ENCODE results near the gene GJB3. TPM values are rescaled to one million over a fixed set of nuclear protein-coding genes. Genes with fewer than 3 reads are reported as not detected.

The GJB3 gene
- total and polyA plus RNA-seq, 2 donors (not counting 1 experiment from before 2014, with no cell fraction given) = not detected

DNA sequence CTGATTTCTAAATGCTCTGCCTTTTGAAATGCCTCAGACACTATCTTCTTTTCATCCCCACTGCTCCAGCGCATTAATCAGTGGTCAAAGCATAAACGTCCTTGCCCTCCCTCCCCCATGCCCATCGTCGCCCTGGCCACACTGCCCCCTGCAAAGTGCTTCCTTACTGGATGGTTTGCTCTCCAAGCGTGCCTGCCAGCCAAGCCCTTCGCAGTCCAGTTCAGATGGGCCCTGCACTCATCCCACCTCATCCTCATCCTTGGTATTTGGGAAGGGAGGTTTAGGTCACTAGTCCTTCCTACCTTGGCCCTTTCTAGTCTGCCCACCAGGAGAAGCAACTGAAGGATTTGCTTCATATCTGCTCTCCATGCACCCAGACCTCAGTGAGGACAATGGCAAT lies 14.9 kb downstream of the GJB3 start:
- TF ChIP-seq EZH2 (IDR thresholded peaks at IDR 0.05; ENCODE audit: borderline replicate concordance, insufficient read depth, low read depth, low read length, poor library complexity, severe bottlenecking) = no peak
- TF ChIP-seq, protein P1, sequence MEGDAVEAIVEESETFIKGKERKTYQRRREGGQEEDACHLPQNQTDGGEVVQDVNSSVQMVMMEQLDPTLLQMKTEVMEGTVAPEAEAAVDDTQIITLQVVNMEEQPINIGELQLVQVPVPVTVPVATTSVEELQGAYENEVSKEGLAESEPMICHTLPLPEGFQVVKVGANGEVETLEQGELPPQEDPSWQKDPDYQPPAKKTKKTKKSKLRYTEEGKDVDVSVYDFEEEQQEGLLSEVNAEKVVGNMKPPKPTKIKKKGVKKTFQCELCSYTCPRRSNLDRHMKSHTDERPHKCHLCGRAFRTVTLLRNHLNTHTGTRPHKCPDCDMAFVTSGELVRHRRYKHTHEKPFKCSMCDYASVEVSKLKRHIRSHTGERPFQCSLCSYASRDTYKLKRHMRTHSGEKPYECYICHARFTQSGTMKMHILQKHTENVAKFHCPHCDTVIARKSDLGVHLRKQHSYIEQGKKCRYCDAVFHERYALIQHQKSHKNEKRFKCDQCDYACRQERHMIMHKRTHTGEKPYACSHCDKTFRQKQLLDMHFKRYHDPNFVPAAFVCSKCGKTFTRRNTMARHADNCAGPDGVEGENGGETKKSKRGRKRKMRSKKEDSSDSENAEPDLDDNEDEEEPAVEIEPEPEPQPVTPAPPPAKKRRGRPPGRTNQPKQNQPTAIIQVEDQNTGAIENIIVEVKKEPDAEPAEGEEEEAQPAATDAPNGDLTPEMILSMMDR (IDR thresholded peaks at IDR 0.05) = no peak
- Histone ChIP-seq H2AFZ (ENCODE audit: insufficient read depth, low read depth, low read length, poor library complexity, severe bottlenecking) (no peak overlapping the region), H3K4me1 (ENCODE audit: control insufficient read depth in 2 of 2, insufficient read depth in 2 of 2, low read length in 2 of 2) (peaks cover 8 to 15% of the 10 kb centered on the region in 2 donors), H3K27ac (ENCODE audit: low read length in 2 of 2) (no peak overlapping the region), H3K4me2 (replicated peaks; ENCODE audit: low read depth, low read length, poor library complexity, severe bottlenecking) (no peak overlapping the region), H3K9ac (ENCODE audit: low read length) (no peak overlapping the region), H4K20me1 (ENCODE audit: control insufficient read depth, insufficient read depth, low read length, poor library complexity, severe bottlenecking) (no peaks in the 10 kb centered on the region), H3K9me3 (ENCODE audit: control extremely low read depth in 1 of 3, control insufficient read depth in 2 of 3, insufficient read depth in 1 of 3, low read length in 2 of 3) (peaks cover 0 to 3% (median 0%) of the 10 kb centered on the region in 3 donors), H3K79me2 (ENCODE audit: control insufficient read depth, insufficient read depth, low read length) (no peaks in the 10 kb centered on the region), H3K36me3 (replicated peaks in 1 of 2; ENCODE audit: control extremely low read depth in 1 of 2, control insufficient read depth in 1 of 2, extremely low read depth in 1 of 2, insufficient read depth in 2 of 2, low read length in 1 of 2) (no peaks in the 10 kb centered on the region), H3K27me3 (replicated peaks in 1 of 4; ENCODE audit: control extremely low read depth in 1 of 4, control insufficient read depth in 3 of 4, insufficient read depth in 4 of 4, low read length in 3 of 4) (peaks cover 0 to 24% (median 11%) of the 10 kb centered on the region in 4 experiments), H3K4me3 (ENCODE audit: control extremely low read depth in 1 of 5, extremely low read depth in 1 of 5, insufficient read depth in 1 of 5, low read depth in 2 of 5, low read length in 4 of 5) (no peak overlapping the region)
- H3K4me1 Mint-ChIP-seq = peaks cover 20% of the 10 kb centered on the region
- CTCF ChIA-PET = no interaction called here
- 95% methylated on average over 4 of the region's 6 CpGs for WGBS (ENCODE audit: insufficient coverage)
- no peak for DNase-seq
- intact Hi-C loops (cut with micrococcal nuclease) = no loop called here
- no peak overlapping the region for H3K27ac Mint-ChIP-seq
- no peak overlapping the region for H3K4me3 Mint-ChIP-seq
- H3K9me3 Mint-ChIP-seq (ENCODE audit: insufficient read depth) = no peaks in the 10 kb centered on the region
- peaks cover 33% of the 10 kb centered on the region for H3K27me3 Mint-ChIP-seq
- POLR2A ChIA-PET = no interaction called here
- ATAC-seq (ENCODE audit: low read depth) = no peak

DNA sequence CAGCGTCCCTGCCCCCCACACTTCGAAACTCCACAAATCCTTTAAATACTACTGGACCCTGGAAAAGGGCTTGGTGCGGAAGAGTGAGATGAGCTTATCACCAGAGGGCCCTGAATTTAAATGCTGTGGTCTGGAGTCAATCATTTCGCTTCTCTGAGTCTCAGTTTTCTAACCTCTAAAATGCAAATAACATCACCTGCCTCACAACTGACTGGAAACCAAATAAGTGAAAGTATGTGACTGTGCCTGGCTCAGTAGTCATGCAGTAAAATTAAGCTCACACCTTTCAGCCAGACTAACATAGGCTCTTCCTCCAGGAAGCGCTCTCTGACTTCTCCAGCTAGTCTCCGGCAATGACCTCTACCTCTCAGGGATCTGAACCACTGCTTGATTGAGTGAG lies 16.0 kb downstream of the GJB3 start:
- peaks cover 13% of the 10 kb centered on the region for H3K4me1 Mint-ChIP-seq
- POLR2A ChIA-PET = no interaction called here
- no peak overlapping the region for H3K4me3 Mint-ChIP-seq

More for the DNA sequence above, 16.0 kb downstream of the GJB3 start:
- H3K9me3 Mint-ChIP-seq (ENCODE audit: insufficient read depth) = no peaks in the 10 kb centered on the region
- no peak overlapping the region for H3K27ac Mint-ChIP-seq
- Histone ChIP-seq H3K4me3 (ENCODE audit: control extremely low read depth in 1 of 5, extremely low read depth in 1 of 5, insufficient read depth in 1 of 5, low read depth in 2 of 5, low read length in 4 of 5) (no peak overlapping the region), H2AFZ (ENCODE audit: insufficient read depth, low read depth, low read length, poor library complexity, severe bottlenecking) (no peak overlapping the region), H3K79me2 (ENCODE audit: control insufficient read depth, insufficient read depth, low read length) (no peaks in the 10 kb centered on the region), H3K27ac (ENCODE audit: low read length in 2 of 2) (no peak overlapping the region), H4K20me1 (ENCODE audit: control insufficient read depth, insufficient read depth, low read length, poor library complexity, severe bottlenecking) (no peaks in the 10 kb centered on the region), H3K27me3 (replicated peaks in 1 of 4; ENCODE audit: control extremely low read depth in 1 of 4, control insufficient read depth in 3 of 4, insufficient read depth in 4 of 4, low read length in 3 of 4) (peaks cover 0 to 16% (median 9%) of the 10 kb centered on the region in 4 experiments), H3K4me1 (ENCODE audit: control insufficient read depth in 2 of 2, insufficient read depth in 2 of 2, low read length in 2 of 2) (peaks cover 7 to 12% of the 10 kb centered on the region in 2 donors), H3K36me3 (replicated peaks in 1 of 2; ENCODE audit: control extremely low read depth in 1 of 2, control insufficient read depth in 1 of 2, extremely low read depth in 1 of 2, insufficient read depth in 2 of 2, low read length in 1 of 2) (no peaks in the 10 kb centered on the region), H3K4me2 (replicated peaks; ENCODE audit: low read depth, low read length, poor library complexity, severe bottlenecking) (no peak overlapping the region), H3K9ac (ENCODE audit: low read length) (no peak overlapping the region), H3K9me3 (ENCODE audit: control extremely low read depth in 1 of 3, control insufficient read depth in 2 of 3, insufficient read depth in 1 of 3, low read length in 2 of 3) (peaks cover 0 to 3% (median 0%) of the 10 kb centered on the region in 3 donors)
- CTCF ChIA-PET = interaction anchor here (0.6 to 1.0 kb wide), 3 partner anchors 15 to 56 kb away, joined by 3 to 4 read pairs (median 3); no protein-coding TSS in a partner anchor
- intact Hi-C loops (cut with micrococcal nuclease) = no loop called here
- ATAC-seq (ENCODE audit: low read depth) = no peak
- H3K27me3 Mint-ChIP-seq = peaks cover 27% of the 10 kb centered on the region
- TF ChIP-seq EZH2 (IDR thresholded peaks at IDR 0.05; ENCODE audit: borderline replicate concordance, insufficient read depth, low read depth, low read length, poor library complexity, severe bottlenecking) = no peak
- TF ChIP-seq, protein P1 (IDR thresholded peaks at IDR 0.05) = no peak
- DNase-seq = no peak
- WGBS (ENCODE audit: insufficient coverage) = 87% methylated on average over 3 of the region's 6 CpGs
